MM.1S (cell line): Measurements from ENCODE around the gene ZDHHC21.

ENCODE experiments used
- CTCF ChIP-seq: fragments of 300-600 bp; sonication (generic); IDR thresholded peaks from 2 replicates; pipeline ENCODE4 v1.5.1; 2016; ENCODE audit warnings: antibody characterized with exemption, low read length, mixed read lengths
- EZH2 ChIP-seq: fragments of 300-600 bp; sonication (generic); optimal IDR thresholded peaks from 2 replicates; pipeline ENCODE3; 2017; ENCODE audit warnings: low read depth, mild to moderate bottlenecking, antibody characterized with exemption, low read length, mixed read lengths
- EZH2phosphoT487 ChIP-seq: fragments of 300-600 bp; sonication (generic); IDR thresholded peaks from 2 replicates; pipeline ENCODE4 v1.6.1; 2018; ENCODE audit warnings: antibody characterized with exemption, low read length

- TF ChIP-seq CTCF (no peak), EZH2 (no peak), EZH2phosphoT487 (no peak)
Measured at GRCh38 chr9:14650596-14650995, 42.6 kb downstream of the ZDHHC21 start.
